ENCODE data around the gene TNFAIP8.
A peak's percentile ranks its signal among the peaks of the same experiment; 100 is the strongest.
"Not testable (repeated sequence)": the region's sequence is repeated elsewhere in the genome, so short reads cannot be mapped to it uniquely, and the experiment has no call there.

TNFAIP8 gene

DNA sequence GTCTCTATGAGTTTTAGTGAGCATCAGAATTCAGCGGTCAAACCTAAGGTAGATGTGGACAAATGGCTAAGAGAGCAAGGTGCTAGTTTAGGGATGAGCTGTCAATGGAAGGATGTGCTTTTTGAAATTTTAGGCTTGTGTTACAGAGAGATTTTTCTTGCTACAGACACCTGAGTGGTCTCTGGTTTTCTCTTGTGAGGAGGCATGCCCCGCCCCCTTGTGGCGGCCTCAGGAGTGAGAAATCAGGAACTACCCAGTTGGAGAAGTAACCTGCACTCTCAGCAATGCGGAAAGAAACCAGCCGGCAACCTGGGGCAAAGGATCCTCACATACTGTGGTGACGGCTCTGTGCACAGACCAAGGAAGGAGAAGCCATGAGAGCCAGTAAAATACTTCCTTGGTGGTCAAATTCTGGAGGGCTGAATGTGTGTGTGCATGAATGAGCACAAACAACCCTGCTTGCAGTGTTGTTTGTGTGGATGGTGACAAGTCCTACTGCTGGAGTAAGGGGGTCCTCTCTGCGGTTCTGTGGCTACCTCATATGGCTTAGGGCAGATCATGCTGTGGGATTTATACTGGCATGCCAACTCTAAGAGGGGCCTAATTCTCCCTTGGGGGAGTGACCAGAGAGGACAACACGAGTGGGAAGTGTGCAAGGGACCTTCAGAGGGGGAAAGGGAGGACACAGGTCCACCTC lies 79.8 kb downstream of the TNFAIP8 start:
- DNase-seq, result peak; percentile 93
- in situ Hi-C loops (cut with MboI; ENCODE audit: low pct_unique_long_range_greater_than_20kb, low sequenced_read_pairs), result no loop called here

- DNase-seq; in situ Hi-C loops (cut with MboI; ENCODE audit: low pct_unique_long_range_greater_than_20kb, low sequenced_read_pairs): not testable (repeated sequence)
Observed at GRCh38 chr5:119437785-119438586, 82.2 kb downstream of the TNFAIP8 start.

DNA sequence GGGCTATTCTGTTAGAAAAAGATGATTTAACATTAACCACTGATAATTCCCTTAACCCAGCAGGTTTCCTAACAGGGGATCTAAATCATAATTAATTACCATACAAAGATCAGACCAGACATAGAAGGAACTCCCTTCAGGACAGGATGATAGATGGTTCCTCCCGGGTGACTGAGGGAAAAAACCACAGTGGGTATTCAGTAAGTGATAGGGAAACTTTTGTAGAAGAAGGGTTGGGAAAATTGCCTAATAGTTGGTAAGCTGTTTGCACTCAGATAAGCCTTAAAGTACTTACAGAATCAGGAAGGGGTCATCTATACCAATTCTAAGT lies 82.7 kb downstream of the TNFAIP8 start:
- peak; percentile 71 for DNase-seq
- in situ Hi-C loops (cut with MboI; ENCODE audit: low pct_unique_long_range_greater_than_20kb, low sequenced_read_pairs), result not testable (repeated sequence)

DNA sequence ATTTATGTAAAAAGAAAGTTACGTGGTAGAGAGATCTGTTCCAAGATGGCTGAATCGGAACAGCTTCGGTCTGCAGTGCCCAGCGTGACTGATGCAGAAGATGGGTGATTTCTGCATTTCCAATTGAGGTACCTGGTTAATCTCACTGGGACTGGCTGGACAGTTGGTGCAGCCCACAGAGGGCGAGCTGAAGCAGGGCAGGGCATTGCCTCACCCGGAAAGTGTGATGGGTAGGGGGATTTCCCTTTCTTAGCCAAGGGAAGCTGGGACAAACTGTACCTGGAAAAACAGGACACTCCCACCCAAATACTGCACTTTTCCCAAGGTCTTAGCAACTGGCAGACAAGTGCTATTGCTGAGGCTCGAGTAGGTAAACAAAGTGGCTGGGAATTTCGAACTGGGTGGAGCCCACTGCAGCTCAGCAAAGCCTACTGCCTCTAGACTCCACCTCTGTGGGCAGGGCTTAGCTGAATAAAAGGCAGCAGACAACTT lies 83.4 kb downstream of the TNFAIP8 start:
- no peak for DNase-seq
- in situ Hi-C loops (cut with MboI; ENCODE audit: low pct_unique_long_range_greater_than_20kb, low sequenced_read_pairs), result no loop called here

GRCh38 chr5:119439632-119440031 lies 83.8 kb downstream of the TNFAIP8 start:
- in situ Hi-C loops (cut with MboI; ENCODE audit: low pct_unique_long_range_greater_than_20kb, low sequenced_read_pairs), result not testable (repeated sequence)

GRCh38 chr5:119444643-119445042 lies 88.8 kb downstream of the TNFAIP8 start:
- in situ Hi-C loops (cut with MboI; ENCODE audit: low pct_unique_long_range_greater_than_20kb, low sequenced_read_pairs); DNase-seq: not testable (repeated sequence)

More at GRCh38 chr5:119439632-119440031, 83.8 kb downstream of the TNFAIP8 start:
- DNase-seq, result not testable (repeated sequence)

DNA sequence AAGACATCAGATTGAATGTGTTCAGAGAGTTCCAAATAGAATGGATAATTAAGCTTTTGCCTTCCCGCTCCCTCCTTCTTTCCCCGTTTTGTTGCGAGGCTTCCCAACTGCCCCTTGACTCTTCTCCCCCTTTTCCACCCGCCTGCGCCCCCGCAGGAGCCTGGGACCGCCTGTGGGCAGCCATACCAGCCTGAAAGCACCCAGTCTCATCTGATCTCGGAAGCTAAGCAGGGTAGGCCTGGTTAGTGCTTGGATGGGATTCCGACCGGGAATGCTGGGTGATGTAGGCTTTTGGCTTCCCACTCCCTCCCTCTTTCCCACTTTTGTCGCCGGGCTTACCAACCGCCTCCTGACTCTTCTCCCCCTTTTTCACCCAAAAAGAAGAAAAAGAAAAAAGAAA lies 89.7 kb downstream of the TNFAIP8 start:
- DNase-seq, result no peak
- in situ Hi-C loops (cut with MboI; ENCODE audit: low pct_unique_long_range_greater_than_20kb, low sequenced_read_pairs), result no loop called here
